Transverse colon (tissue), 4 donors: ENCODE data around the gene TMEM266.

Source experiments
- EP300 ChIP-seq: sonication (generic); formaldehyde crosslinking; IDR thresholded peaks from one replicate; pipeline ENCODE4 v1.6.1; 2017; ENCODE audit warnings: antibody characterized with exemption, low read depth
- POLR2A ChIP-seq: fragments of 450-650 bp; IDR thresholded peaks from one replicate; pipeline ENCODE4 v1.6.1; 2016; ENCODE audit warnings: antibody characterized with exemption, mild to moderate bottlenecking, moderate library complexity
- POLR2AphosphoS5 ChIP-seq, 3 donors: sonication (generic); formaldehyde crosslinking; IDR thresholded peaks; one replicate each; pipeline ENCODE4 v1.6.1; 2016; ENCODE audit warnings: antibody characterized with exemption in 3 of 3
- TF ChIP-seq, protein P1 (sequence below), 5 experiments: fragments of 200-600 bp in 3 of 5; fragments of 450-650 bp in 2 of 5; sonication (generic) in 3 of 5; IDR thresholded peaks; 1 replicate in 2 of 5; 2 replicates in 3 of 5; pipeline ENCODE4 v1.5.1; 2016 to 2017; ENCODE audit warnings: antibody characterized with exemption in 5 of 5, inconsistent platforms in 3 of 5, mild to moderate bottlenecking in 2 of 5, moderate library complexity in 1 of 5

GRCh38 chr15:76236350-76236749, 176.6 kb downstream of the TMEM266 start:
- TF ChIP-seq POLR2A (no peak), POLR2AphosphoS5 (IDR thresholded peaks at IDR 0.05) (no peak), EP300 (no peak)
- TF ChIP-seq, protein P1, sequence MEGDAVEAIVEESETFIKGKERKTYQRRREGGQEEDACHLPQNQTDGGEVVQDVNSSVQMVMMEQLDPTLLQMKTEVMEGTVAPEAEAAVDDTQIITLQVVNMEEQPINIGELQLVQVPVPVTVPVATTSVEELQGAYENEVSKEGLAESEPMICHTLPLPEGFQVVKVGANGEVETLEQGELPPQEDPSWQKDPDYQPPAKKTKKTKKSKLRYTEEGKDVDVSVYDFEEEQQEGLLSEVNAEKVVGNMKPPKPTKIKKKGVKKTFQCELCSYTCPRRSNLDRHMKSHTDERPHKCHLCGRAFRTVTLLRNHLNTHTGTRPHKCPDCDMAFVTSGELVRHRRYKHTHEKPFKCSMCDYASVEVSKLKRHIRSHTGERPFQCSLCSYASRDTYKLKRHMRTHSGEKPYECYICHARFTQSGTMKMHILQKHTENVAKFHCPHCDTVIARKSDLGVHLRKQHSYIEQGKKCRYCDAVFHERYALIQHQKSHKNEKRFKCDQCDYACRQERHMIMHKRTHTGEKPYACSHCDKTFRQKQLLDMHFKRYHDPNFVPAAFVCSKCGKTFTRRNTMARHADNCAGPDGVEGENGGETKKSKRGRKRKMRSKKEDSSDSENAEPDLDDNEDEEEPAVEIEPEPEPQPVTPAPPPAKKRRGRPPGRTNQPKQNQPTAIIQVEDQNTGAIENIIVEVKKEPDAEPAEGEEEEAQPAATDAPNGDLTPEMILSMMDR (IDR thresholded peaks at IDR 0.05): no peak
